Measurements from ENCODE around the gene NTN3.

NTN3 gene

GRCh38 chr16:2511128-2511800 lies 40.2 kb downstream of the NTN3 start:
- TF ChIP-seq, protein P1, sequence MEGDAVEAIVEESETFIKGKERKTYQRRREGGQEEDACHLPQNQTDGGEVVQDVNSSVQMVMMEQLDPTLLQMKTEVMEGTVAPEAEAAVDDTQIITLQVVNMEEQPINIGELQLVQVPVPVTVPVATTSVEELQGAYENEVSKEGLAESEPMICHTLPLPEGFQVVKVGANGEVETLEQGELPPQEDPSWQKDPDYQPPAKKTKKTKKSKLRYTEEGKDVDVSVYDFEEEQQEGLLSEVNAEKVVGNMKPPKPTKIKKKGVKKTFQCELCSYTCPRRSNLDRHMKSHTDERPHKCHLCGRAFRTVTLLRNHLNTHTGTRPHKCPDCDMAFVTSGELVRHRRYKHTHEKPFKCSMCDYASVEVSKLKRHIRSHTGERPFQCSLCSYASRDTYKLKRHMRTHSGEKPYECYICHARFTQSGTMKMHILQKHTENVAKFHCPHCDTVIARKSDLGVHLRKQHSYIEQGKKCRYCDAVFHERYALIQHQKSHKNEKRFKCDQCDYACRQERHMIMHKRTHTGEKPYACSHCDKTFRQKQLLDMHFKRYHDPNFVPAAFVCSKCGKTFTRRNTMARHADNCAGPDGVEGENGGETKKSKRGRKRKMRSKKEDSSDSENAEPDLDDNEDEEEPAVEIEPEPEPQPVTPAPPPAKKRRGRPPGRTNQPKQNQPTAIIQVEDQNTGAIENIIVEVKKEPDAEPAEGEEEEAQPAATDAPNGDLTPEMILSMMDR (IDR thresholded peaks at IDR 0.05), result no peak

DNA sequence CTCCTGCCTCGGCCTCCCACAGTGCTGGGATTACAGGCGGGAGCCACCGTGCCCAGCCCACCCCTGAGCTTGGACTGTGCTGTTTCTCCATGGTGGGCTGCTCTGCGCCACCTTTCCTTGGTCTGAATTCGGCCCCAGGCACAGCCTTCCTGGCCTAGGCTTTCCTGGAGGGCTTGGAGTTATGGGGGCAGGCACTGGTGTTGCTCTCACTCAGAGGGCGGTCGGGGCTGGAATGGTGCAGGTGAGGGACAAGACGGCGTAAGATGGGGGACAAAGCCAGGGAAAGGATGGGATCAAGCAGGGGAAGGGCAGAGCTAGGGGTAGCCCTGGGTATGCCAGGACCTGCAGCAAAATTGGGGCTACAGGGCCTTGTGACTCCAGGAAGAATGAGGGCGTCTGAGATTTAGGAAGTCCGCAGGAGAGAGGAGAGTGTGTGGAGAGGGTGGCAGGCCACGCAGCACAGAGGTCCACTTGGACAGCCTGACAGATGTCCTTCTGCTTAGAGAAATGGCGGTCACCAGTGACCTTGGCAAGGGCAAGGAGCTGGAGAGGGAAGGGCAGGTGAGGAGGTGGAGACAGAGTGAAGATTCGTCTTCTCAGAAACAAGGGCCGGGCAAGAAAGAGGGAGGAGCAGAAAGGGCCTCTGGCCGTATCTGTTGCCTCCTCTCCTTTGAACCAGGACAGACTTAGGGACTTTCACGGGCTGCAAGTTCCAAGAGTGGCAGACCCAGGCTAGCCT lies 41.1 kb downstream of the NTN3 start:
- TF ChIP-seq, protein P1 (IDR thresholded peaks at IDR 0.05), result no peak

DNA sequence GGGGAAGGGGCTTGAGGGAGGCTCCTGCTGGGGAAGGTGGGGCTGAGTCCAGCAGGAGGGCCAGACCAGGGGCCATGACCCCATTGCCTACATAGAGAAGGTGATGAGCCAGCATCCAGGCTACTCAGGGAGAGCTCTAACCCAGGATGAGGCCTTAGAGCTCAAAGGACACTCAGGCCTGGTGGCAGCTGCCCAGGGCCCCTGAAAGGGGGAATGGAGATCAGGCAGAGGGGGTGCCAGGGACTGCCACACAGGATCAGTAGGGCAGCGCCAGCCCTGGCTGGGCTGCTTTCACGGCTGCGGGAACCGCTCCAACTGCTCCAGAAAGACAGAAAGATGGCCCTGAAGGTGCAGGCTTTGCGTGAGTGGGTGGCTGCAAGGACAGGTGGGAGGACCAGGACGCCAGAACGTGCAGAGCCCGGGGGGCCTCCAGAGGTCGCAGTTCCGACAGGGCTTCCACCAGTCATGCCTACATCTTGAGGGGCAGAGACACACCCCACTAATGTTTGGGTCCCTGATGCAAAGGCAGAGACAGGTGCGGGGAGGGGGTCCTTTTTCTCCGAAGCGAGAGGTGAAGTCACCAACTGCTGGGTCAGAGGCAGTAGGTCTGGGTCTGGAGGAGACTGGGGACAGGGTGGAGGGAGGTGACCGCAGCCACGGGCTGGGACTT lies 41.8 kb downstream of the NTN3 start:
- TF ChIP-seq, protein P1 (IDR thresholded peaks at IDR 0.05), result 0 out of 2 replicates have a peak, but pooled peaks have one; percentile 10

GRCh38 chr16:2513405-2514332 lies 42.6 kb downstream of the NTN3 start, which contains the start of gene ATP6V0C:
TSS of gene ATP6V0C (plus strand) at chr16:2513952. CDS start at chr16:2514104, 152 bp downstream.
- TF ChIP-seq, protein P1 (IDR thresholded peaks at IDR 0.05), result no peak

GRCh38 chr16:2514333-2515179 lies 43.5 kb downstream of the NTN3 start:
- TF ChIP-seq, protein P1 (IDR thresholded peaks at IDR 0.05), result no peak

DNA sequence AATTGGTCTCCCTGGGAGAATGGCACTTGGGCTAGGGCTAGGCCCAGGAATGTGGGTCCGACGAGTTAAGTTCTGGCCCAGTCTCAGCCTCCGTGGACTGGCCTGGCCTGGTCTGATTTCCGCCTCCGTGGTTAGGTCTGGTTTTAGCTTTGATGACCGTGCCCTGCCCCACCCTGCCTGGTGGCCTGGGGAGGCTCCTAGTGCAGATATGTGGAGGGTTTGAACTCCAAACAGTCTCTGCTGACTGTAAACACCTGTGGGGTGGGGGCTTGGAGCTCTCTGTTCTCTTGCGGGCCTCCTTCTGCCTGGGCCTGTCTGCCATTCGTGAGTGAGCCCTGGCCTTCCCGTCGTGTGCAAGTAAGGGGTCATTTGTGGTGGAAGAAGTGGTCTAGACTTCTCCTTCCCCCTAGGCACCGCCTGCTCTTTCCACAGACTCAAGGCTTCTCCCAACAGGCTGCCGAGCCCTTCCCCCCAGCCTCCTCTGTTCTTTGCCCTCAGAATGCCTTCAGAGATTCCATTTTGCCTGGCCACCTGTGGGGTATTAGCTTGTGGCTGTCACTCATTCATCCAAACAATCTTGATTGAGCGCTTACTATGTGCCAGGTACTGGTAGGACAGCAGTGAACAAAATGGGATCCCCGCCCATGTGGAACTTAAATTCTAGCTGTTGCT lies 44.2 kb downstream of the NTN3 start:
- TF ChIP-seq, protein P1 (IDR thresholded peaks at IDR 0.05), result no peak
